ENCODE results near the gene IL21.
"Not testable (repeated sequence)": the region's sequence is repeated elsewhere in the genome, so short reads cannot be mapped to it uniquely, and the experiment has no call there.

IL21 gene

GRCh38 chr4:122576261-122577188, 44.3 kb downstream of the IL21 start:
- Histone ChIP-seq H3K27ac (ENCODE audit: low read depth, low read length) (no peak overlapping the region), H3K9me3 (ENCODE audit: control insufficient read depth, insufficient read depth, low read length) (peaks cover 5% of the 10 kb centered on the region), H3K9ac (ENCODE audit: low read depth, low read length) (no peak overlapping the region), H3K27me3 (ENCODE audit: control insufficient read depth, insufficient read depth, low read length) (no peaks in the 10 kb centered on the region), H3K4me3 (ENCODE audit: low read depth, low read length) (no peak overlapping the region), H3K4me1 (ENCODE audit: control insufficient read depth, insufficient read depth, low read length) (no peaks in the 10 kb centered on the region), H3K36me3 (ENCODE audit: control insufficient read depth, insufficient read depth, low read length) (no peaks in the 10 kb centered on the region)

GRCh38 chr4:122574347-122574746, 46.5 kb downstream of the IL21 start:
- not testable (repeated sequence) for H3K27me3 ChIP-seq (ENCODE audit: control insufficient read depth, insufficient read depth, low read length); H3K9ac ChIP-seq (ENCODE audit: low read depth, low read length); H3K4me3 ChIP-seq (ENCODE audit: low read depth, low read length); H3K27ac ChIP-seq (ENCODE audit: low read depth, low read length); H3K36me3 ChIP-seq (ENCODE audit: control insufficient read depth, insufficient read depth, low read length); H3K4me1 ChIP-seq (ENCODE audit: control insufficient read depth, insufficient read depth, low read length); H3K9me3 ChIP-seq (ENCODE audit: control insufficient read depth, insufficient read depth, low read length)

DNA sequence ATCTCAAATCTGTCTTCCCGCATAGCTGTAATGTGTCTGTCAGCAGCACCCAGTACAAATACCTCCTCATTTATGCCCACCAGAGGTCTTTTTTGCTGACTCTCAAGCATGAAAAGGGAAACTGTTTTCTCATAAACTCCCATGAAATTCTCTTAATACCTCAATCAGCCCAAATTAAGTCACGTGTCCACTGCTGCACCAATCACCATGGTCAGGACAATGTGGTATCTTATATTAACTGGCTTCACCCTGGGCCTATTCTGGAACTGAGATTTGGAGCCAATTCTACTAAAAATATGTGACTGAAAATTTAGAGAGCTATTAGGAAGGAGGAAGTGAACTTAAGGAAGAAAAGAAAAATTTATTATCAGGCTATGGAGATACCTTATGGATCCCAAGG, 58.4 kb downstream of the IL21 start:
- no peaks in the 10 kb centered on the region; the same call in 1 of the 2 replicates for H3K4me1 ChIP-seq (ENCODE audit: control insufficient read depth, insufficient read depth, low read length)
- no peaks in the 10 kb centered on the region for H3K27me3 ChIP-seq (ENCODE audit: control insufficient read depth, insufficient read depth, low read length)
- H3K27ac ChIP-seq (ENCODE audit: low read depth, low read length) = no peak overlapping the region
- no peaks in the 10 kb centered on the region for H3K9me3 ChIP-seq (ENCODE audit: control insufficient read depth, insufficient read depth, low read length)
- H3K4me3 ChIP-seq (ENCODE audit: low read depth, low read length) = no peak overlapping the region
- H3K9ac ChIP-seq (ENCODE audit: low read depth, low read length) = no peak overlapping the region
- H3K36me3 ChIP-seq (ENCODE audit: control insufficient read depth, insufficient read depth, low read length) = no peaks in the 10 kb centered on the region
